Progenitor cell of endocrine pancreas (in vitro differentiated cells): Measurements from ENCODE around the gene PDE11A. TPM values are rescaled to one million over a fixed set of nuclear protein-coding genes. Genes with fewer than 3 reads are reported as not detected.

Source experiments
- DNase-seq: peaks from one replicate; pipeline ENCODE4 v3.0.0; 2021; ENCODE audit warnings: low spot score; ENCODE audit not compliant: unreplicated experiment
- H3K27ac Mint-ChIP-seq: 2 replicates; pipeline ENCODE4 v1.8.0; 2021; ENCODE audit warnings: mild to moderate bottlenecking, moderate library complexity, mixed read lengths
- H3K27me3 Mint-ChIP-seq: 2 replicates; pipeline ENCODE4 v1.8.0; 2021; ENCODE audit warnings: mixed read lengths
- H3K36me3 Mint-ChIP-seq: 2 replicates; pipeline ENCODE4 v1.8.0; 2022; ENCODE audit warnings: mixed read lengths; ENCODE audit not compliant: insufficient read depth
- H3K4me1 Mint-ChIP-seq: 2 replicates; pipeline ENCODE4 v1.8.0; 2021; ENCODE audit warnings: low read depth, mixed read lengths
- H3K4me3 Mint-ChIP-seq: 2 replicates; pipeline ENCODE4 v1.8.0; 2021; ENCODE audit warnings: low read depth, mild to moderate bottlenecking, moderate library complexity, mixed read lengths
- H3K9me3 Mint-ChIP-seq: 2 replicates; pipeline ENCODE4 v1.8.0; 2021; ENCODE audit warnings: low read depth, mixed read lengths
- total RNA-seq: library from RNA; stranded (reverse); gene quantifications from 2 replicates; pipeline ENCODE4 v1.2.1, GENCODE V29; 2021
- TF ChIP-seq, protein P1 (sequence below): fragments of 200-600 bp; sonication (generic); IDR thresholded peaks from one replicate; pipeline ENCODE4 v1.5.0; 2021; ENCODE audit warnings: antibody characterized with exemption, mild to moderate bottlenecking; ENCODE audit not compliant: unreplicated experiment

Gene PDE11A
- total RNA-seq, 1 donor from 2014 or later, result 54.8 TPM

DNA sequence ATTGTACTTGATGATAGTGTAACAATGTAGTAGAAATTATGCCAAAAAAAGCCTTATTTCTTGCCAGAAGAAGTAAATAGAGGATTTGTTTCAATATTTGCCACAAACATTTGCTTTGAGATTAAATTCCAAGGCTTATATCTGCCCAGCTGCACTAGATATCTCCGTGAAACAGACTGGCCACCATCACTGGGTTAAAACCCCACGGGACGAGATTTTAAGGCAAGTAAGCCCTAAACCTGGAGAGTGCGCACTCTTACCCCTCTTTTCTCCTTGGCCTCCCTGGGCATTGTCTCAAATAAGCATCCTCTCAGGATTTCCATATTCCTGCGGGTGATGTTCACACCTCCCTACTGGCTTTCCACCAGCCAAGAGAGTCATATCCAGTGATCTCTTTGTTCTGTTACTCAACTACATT is 345.6 kb downstream of the PDE11A start:
- Mint-ChIP-seq H3K4me1 (peaks cover 71% of the 10 kb centered on the region), H3K27me3 (no peaks in the 10 kb centered on the region), H3K9me3 (peaks cover 4% of the 10 kb centered on the region), H3K27ac (peak overlapping the region; percentile 92), H3K4me3 (peak overlapping the region; percentile 62), H3K36me3 (peaks cover 3% of the 10 kb centered on the region)
- TF ChIP-seq, protein P1, sequence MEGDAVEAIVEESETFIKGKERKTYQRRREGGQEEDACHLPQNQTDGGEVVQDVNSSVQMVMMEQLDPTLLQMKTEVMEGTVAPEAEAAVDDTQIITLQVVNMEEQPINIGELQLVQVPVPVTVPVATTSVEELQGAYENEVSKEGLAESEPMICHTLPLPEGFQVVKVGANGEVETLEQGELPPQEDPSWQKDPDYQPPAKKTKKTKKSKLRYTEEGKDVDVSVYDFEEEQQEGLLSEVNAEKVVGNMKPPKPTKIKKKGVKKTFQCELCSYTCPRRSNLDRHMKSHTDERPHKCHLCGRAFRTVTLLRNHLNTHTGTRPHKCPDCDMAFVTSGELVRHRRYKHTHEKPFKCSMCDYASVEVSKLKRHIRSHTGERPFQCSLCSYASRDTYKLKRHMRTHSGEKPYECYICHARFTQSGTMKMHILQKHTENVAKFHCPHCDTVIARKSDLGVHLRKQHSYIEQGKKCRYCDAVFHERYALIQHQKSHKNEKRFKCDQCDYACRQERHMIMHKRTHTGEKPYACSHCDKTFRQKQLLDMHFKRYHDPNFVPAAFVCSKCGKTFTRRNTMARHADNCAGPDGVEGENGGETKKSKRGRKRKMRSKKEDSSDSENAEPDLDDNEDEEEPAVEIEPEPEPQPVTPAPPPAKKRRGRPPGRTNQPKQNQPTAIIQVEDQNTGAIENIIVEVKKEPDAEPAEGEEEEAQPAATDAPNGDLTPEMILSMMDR, result no peak
- no peak for DNase-seq

DNA sequence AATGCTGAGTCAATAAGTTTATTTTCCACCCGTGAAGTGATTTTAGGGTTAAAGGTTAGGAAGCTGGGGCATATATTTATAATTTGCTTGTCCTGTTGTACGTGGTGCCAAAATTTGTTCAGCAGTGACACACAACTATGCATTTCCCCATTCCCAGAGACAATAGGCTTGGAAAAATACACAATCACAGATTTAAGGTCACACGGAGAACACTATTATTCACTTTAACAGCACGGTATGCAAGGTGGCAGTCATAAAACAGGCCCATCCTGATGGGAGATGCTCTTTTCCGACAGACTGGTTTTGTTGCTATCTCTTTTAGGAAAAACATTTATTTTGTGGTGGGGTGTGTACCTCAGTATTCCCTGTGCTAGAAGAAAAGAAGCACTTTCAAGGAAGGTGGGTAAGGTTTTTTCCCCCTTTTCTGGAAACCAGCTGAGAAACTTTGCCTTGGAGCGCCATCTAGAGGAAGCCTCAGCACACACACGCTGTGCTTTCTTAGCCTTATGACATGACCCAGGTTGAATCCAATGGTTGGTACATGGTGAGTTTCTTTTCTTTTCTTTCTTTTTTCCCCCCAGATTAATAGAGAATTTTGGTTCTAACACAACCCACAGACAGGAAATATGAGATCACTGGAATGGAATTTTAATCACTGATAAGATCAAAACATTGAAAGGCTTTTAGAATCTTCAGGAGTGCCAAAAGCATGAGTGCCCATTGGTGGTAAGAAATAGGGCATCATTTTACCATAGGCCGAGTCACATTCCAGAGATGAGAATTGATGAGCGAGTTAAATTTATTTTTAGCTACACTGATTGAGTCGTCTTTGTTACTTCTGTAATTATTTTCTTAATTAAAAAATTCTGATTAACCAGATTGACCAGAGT is 347.9 kb downstream of the PDE11A start:
- peak overlapping the region; percentile 62 for H3K27ac Mint-ChIP-seq
- peaks cover 6% of the 10 kb centered on the region for H3K36me3 Mint-ChIP-seq
- H3K4me1 Mint-ChIP-seq, result peaks cover 65% of the 10 kb centered on the region
- no peaks in the 10 kb centered on the region for H3K27me3 Mint-ChIP-seq
- H3K4me3 Mint-ChIP-seq, result peak overlapping the region; percentile 62
- TF ChIP-seq, protein P1, result peak; percentile 99
- peak; percentile 50 for DNase-seq
- no peaks in the 10 kb centered on the region for H3K9me3 Mint-ChIP-seq

DNA sequence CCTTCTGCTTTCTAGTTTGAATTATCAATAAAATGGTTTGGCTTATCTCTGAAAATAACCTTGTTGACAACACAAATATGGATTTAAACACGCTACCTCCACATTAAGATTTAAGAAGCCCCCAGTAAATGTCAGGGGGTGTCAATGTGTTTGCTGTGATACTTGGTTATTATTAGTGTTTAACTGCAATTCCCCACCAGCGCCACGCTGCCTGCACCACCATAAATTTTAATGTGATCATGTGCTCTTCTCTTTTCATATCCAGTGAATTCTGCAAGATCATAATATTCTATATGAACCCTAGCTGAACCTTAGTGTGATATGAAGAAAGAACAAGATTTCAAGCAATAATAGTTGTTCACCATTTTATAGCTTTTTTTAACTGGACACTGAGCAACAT is 349.3 kb downstream of the PDE11A start:
- H3K4me1 Mint-ChIP-seq, result peaks cover 56% of the 10 kb centered on the region
- no peak overlapping the region for H3K27ac Mint-ChIP-seq
- H3K9me3 Mint-ChIP-seq, result no peaks in the 10 kb centered on the region
- H3K36me3 Mint-ChIP-seq, result peaks cover 10% of the 10 kb centered on the region
- no peak for DNase-seq
- H3K4me3 Mint-ChIP-seq, result no peak overlapping the region
- TF ChIP-seq, protein P1, result no peak
- H3K27me3 Mint-ChIP-seq, result no peaks in the 10 kb centered on the region

GRCh38 chr2:177721818-177722567 is 350.6 kb downstream of the PDE11A start:
- no peak for DNase-seq
- TF ChIP-seq, protein P1, result no peak
- no peak overlapping the region for H3K27ac Mint-ChIP-seq
- no peaks in the 10 kb centered on the region for H3K27me3 Mint-ChIP-seq
- H3K9me3 Mint-ChIP-seq, result no peaks in the 10 kb centered on the region
- H3K4me3 Mint-ChIP-seq, result no peak overlapping the region
- H3K36me3 Mint-ChIP-seq, result peaks cover 13% of the 10 kb centered on the region
- H3K4me1 Mint-ChIP-seq, result peaks cover 54% of the 10 kb centered on the region

GRCh38 chr2:177721087-177721486 is 351.5 kb downstream of the PDE11A start:
- Mint-ChIP-seq H3K27ac (no peak overlapping the region), H3K9me3 (no peaks in the 10 kb centered on the region), H3K4me1 (peaks cover 54% of the 10 kb centered on the region), H3K27me3 (no peaks in the 10 kb centered on the region), H3K4me3 (no peak overlapping the region), H3K36me3 (peaks cover 13% of the 10 kb centered on the region)
- no peak for DNase-seq
- TF ChIP-seq, protein P1, result no peak
